Measurements from ENCODE around the gene NRXN3. TPM values are rescaled to one million over a fixed set of nuclear protein-coding genes. Genes with fewer than 3 reads are reported as not detected.
"Not testable (repeated sequence)": the region's sequence is repeated elsewhere in the genome, so short reads cannot be mapped to it uniquely, and the experiment has no call there.

Gene NRXN3
- total RNA-seq, 1 donor from 2014 or later, result 11.4 TPM

- Mint-ChIP-seq H3K27me3 (ENCODE audit: low read depth) (peaks cover 12% of the 10 kb centered on the region), H3K4me3 (no peak overlapping the region), H3K27ac (no peak overlapping the region), H3K9me3 (peaks cover 5% of the 10 kb centered on the region), H3K4me1 (peaks cover 14% of the 10 kb centered on the region), H3K36me3 (no peaks in the 10 kb centered on the region)
- no peak for TF ChIP-seq CTCF (IDR thresholded peaks at IDR 0.05; ENCODE audit: unreplicated experiment)
- DNase-seq (ENCODE audit: low spot score in 2 of 2, unreplicated experiment in 2 of 2), result no peak
These were observed 847.4 kb downstream of the NRXN3 start for GRCh38 chr14:79017561-79017960.

- H3K9me3 Mint-ChIP-seq, result peaks cover 5% of the 10 kb centered on the region
- no peaks in the 10 kb centered on the region for H3K36me3 Mint-ChIP-seq
- H3K4me1 Mint-ChIP-seq, result peaks cover 14% of the 10 kb centered on the region
- no peak overlapping the region for H3K27ac Mint-ChIP-seq
- no peak for DNase-seq (ENCODE audit: low spot score in 2 of 2, unreplicated experiment in 2 of 2)
- no peak overlapping the region for H3K4me3 Mint-ChIP-seq
- H3K27me3 Mint-ChIP-seq (ENCODE audit: low read depth), result peaks cover 14% of the 10 kb centered on the region
- no peak for TF ChIP-seq CTCF (IDR thresholded peaks at IDR 0.05; ENCODE audit: unreplicated experiment)
These were observed 848.7 kb downstream of the NRXN3 start for GRCh38 chr14:79018836-79019235.

- DNase-seq (ENCODE audit: low spot score in 2 of 2, unreplicated experiment in 2 of 2); H3K9me3 Mint-ChIP-seq; H3K27ac Mint-ChIP-seq; H3K4me3 Mint-ChIP-seq; H3K36me3 Mint-ChIP-seq: not testable (repeated sequence)
- Mint-ChIP-seq H3K27me3 (ENCODE audit: low read depth) (peaks cover 14% of the 10 kb centered on the region), H3K4me1 (peaks cover 14% of the 10 kb centered on the region)
These were observed 849.7 kb downstream of the NRXN3 start for GRCh38 chr14:79019898-79020297.

- no peak for DNase-seq (ENCODE audit: low spot score in 2 of 2, unreplicated experiment in 2 of 2)
- H3K4me3 Mint-ChIP-seq, result no peak overlapping the region
- no peak for TF ChIP-seq CTCF (IDR thresholded peaks at IDR 0.05; ENCODE audit: unreplicated experiment)
- no peaks in the 10 kb centered on the region for H3K36me3 Mint-ChIP-seq
- peaks cover 7% of the 10 kb centered on the region for H3K4me1 Mint-ChIP-seq
- H3K27me3 Mint-ChIP-seq (ENCODE audit: low read depth), result peaks cover 14% of the 10 kb centered on the region
- H3K9me3 Mint-ChIP-seq, result peaks cover 10% of the 10 kb centered on the region
- no peak overlapping the region for H3K27ac Mint-ChIP-seq
These were observed 851.6 kb downstream of the NRXN3 start for GRCh38 chr14:79021766-79022165.

GRCh38 chr14:79027138-79027537 lies 857.0 kb downstream of the NRXN3 start:
- no peak for TF ChIP-seq CTCF (IDR thresholded peaks at IDR 0.05; ENCODE audit: unreplicated experiment)
- no peak overlapping the region for H3K4me3 Mint-ChIP-seq
- no peak for DNase-seq (ENCODE audit: low spot score in 2 of 2, unreplicated experiment in 2 of 2)
- peaks cover 7% of the 10 kb centered on the region for H3K27me3 Mint-ChIP-seq (ENCODE audit: low read depth)
- no peaks in the 10 kb centered on the region for H3K36me3 Mint-ChIP-seq
- peaks cover 10% of the 10 kb centered on the region for H3K9me3 Mint-ChIP-seq
- H3K27ac Mint-ChIP-seq, result no peak overlapping the region
- H3K4me1 Mint-ChIP-seq, result no peaks in the 10 kb centered on the region

GRCh38 chr14:79028281-79028680 lies 858.1 kb downstream of the NRXN3 start:
- no peak for DNase-seq (ENCODE audit: low spot score in 2 of 2, unreplicated experiment in 2 of 2)
- Mint-ChIP-seq H3K4me3 (no peak overlapping the region), H3K36me3 (no peaks in the 10 kb centered on the region), H3K9me3 (peaks cover 10% of the 10 kb centered on the region), H3K4me1 (no peaks in the 10 kb centered on the region), H3K27me3 (ENCODE audit: low read depth) (peaks cover 11% of the 10 kb centered on the region), H3K27ac (no peak overlapping the region)
- TF ChIP-seq CTCF (IDR thresholded peaks at IDR 0.05; ENCODE audit: unreplicated experiment), result no peak

Data from mesothelial cell of epicardium (in vitro differentiated cells).